HG03095 (cell line): ENCODE measurements around the gene AQP12A.

Source experiments
- ATAC-seq: cut with Tn5 transposase; IDR thresholded peaks from one replicate; pipeline ENCODE4 v1.9.1; 2021; ENCODE audit warnings: moderate library complexity; ENCODE audit not compliant: unreplicated experiment

The AQP12A gene

DNA sequence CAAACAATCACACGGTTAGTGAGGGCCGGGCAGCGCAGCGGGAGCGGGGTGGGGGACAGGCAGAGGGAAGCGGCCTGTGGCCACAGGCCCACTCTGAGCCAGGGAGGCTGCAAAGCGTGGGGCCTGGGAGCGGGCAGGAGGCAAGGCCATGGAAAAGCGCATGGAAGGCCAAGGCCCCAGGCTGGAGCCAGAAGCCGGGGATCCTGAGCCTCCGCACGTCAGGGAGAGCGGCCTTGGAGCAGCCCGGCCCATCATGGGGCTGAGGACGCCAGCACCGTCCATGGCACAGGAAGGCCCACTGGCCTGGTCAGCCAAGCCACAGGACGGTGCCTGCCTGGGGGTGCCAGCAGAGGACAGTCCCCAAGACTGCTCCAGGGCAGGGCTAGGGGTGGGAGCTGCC is 43.1 kb downstream of the AQP12A start:
- ATAC-seq, result no peak

DNA sequence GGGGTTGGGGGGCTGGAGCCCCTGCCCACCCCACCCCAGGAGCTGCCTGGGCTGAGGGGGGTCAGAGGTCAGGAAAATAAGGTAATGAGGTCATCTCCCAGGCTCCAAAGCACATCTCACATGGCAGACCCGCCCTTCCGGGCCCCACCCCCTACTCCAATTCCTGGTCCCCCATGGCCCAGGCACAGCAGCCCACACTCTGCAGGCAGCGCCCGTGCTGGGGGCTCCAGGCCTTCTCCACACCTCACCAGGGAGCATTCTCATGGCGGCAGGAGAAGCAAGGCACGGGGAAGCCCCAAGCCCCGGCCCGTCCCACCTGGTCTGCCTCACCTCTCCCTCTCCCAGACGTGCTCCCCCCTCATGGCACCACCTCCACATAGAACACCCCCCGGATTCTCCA is 43.8 kb downstream of the AQP12A start:
- ATAC-seq, result no peak

DNA sequence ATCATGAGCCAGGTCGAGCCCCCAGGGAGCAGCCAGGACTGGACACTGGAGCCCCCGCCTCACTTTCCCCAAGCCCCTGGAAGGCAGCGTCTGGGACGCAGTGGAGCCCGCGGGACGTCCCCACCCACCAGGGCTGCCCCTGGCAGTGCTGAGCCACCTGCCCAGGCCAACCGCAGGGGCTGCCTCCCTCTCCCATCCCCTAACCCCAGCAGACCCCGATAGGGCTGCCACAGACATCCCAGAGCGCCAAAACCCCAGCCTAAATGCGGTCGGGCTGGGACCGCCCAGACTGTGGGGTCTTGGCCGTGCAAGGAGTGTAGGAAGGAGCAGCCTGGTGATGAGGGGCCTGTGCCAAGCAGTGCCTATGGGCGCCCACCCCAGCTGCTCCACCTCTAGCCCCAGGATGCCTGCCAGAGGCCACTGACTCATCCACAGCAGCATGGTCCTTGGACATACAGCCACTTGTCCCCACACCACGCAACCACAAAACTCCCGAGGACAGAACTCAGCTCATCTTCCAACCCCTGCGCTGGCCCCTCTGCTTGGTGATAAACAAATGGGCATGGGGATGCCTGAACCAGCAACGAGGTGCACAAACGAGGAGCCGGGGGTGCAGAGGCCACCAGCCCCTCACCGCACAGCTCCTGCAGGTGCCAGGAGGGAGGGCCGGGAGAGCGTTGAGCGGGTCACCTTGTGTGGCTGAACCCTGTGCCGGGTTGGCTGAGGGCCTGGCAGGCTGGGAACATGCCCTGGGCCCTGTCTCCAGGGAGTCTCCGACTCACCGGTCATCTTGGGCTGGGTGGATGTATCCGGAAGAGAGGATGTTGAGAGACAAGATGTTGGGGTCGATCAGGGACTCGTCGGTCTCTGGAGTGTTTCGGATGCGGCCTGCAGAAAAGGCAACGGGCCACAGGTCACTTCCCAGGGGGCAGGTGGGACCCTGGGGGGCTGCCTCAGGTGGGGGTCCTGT is 44.9 kb downstream of the AQP12A start:
- ATAC-seq, result no peak

DNA sequence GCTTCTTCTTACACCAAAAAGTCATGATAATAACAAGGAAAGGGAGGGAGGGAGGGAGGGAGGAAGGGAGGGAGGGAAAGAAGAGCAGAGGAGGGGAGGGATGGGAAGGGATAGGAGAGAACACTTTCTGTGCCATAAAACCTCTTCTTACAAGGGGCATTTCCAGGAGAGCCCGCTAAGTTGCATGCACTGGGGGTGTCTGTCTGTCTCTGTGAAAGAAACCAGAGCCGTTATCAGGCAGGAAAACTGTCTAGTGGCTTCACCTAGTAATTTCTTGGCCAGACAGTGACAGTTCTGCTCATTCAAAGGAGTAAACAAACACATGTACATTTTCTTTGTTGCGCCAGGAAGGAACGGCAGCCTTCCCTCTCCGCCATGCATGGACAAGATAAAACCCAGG is 45.8 kb downstream of the AQP12A start:
- no peak for ATAC-seq

DNA sequence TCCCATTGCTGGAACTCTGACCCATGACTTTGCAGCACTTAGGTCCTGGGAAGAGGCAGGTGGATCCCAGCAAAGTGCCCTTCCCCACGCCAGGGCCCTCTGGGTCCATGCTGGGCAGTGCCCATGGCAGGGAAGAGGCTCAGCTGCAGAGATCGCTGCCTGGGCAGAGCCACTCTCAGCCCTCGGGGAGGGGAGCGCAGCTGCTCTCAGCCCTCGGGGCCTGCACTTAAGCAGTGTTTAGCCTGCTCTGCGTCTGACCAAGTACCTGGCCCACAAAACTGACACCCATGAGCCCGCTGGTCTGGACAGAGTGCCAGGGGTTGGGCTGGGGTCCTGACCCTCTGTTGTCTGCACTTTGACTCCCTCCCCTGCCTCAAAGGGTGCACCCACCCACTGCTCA is 46.3 kb downstream of the AQP12A start:
- ATAC-seq, result no peak

DNA sequence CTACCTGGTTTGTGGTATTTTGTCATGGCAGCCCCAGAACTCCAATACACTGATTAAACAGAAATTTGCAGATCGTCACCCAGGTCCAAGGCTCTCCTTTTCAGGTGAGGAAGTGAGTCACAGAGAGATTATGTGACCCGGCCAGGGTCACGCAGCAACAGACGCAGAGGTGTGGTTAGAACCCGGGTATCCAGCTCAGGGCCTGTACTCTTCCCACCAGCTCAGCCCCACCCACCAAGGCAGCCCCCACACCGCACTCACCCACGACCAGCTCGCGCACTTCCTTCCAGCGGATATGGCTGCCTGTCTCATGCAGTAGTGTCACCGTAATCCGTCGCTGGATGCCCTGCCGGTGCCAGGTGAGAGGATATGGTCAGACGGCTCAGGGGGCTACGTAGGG is 48.1 kb downstream of the AQP12A start:
- ATAC-seq, result no peak

DNA sequence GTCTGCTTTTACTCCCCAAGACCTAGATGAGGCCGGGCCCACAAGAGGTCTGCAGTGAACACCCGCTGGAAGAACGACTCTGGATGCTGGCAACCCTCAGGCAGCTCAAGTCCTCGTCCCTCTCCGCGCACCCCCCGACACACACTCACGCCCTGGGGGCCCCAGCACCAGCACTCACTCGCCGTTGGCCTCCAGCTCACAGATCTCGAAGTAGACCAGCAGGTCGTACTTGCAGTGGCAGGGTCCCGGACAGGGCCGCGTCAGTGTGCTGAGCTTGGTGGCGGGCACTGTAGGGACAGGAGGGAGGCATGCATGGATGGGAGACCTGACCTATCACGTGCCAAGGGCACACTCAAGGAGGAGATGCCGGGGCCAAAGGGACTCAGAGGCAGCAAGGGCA is 49.4 kb downstream of the AQP12A start:
- ATAC-seq, result no peak

DNA sequence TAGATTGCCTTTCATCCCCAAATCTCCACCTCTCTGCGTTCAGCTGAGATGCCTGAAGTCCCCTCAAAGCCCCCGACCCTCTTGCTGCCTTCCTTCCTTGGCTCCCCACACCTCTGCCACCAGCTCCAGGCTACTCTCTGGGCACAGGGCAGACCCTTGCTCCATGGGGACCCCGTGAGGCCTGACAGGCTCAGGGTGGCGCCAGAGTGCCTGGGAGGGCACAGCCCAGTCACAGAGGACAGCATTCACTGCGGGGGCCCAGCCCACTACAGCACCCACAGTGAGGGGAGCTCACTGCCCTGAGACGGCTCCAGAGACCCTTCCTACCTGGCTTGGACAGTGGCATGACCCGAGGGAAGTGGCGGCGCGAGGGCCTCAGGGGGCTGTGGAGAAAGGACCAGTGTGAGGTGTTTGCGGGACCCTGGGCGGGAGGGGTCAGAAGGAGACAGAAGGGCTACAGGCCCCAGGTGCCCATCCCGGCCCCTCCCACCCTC is 51.0 kb downstream of the AQP12A start:
- ATAC-seq, result no peak

DNA sequence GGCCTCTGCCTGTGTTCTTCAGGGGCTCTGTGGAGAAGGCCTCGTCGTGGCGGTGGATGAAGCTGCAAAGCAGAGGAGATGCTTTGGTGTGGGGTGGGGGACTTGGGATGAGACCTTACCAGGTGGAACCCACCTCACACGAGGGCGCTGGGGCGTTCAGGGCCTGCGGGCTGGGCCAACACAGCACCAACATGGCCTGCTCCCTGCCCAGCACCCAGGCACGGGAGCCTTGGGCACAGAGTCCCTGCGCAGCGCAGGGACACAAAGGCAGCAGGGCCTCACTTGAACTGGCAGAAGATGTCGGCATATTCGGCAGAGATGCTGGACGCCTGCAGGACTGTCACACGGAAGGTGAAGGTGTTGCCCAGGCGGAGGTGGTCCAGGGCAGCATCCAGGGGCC is 53.8 kb downstream of the AQP12A start:
- no peak for ATAC-seq

DNA sequence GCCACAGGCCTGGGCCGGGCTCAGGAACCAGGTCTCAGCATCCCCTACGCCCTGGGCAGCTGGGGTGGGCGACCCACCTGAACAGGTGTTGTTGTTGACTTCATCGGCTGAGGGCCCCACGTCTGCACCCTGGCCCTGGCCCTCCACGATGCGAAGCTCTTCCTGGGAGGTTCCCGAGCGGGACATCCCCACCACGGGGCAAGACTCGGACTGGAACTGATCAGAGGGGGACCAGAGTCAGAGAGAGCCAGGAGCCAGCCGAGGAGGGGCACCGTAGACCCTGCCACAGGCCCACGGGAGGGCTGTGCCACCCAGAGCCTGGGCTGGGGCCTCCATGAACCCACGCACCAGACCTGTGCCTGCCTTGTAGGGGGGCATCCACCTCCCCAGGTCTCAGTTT is 54.3 kb downstream of the AQP12A start:
- ATAC-seq, result no peak

DNA sequence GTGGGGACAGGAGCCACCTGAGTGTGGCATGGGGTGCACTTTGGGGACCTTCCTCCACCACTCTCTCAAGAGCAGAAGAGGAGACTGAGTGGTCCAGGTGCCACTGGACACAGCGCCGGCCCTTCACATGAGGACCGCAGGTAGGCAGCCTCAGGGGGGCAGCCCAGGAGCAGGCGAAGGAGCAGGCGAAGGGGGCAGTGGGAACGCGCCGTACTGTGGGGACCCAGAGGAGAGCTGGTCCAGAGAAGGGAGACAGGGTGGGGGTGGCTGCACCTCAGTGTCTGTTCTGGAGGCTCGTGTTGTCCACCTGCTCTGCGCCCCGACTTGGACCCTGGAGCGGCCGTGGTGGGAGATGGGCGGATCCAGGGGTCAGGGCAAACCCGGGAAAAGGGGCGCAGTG is 55.0 kb downstream of the AQP12A start:
- ATAC-seq, result no peak

DNA sequence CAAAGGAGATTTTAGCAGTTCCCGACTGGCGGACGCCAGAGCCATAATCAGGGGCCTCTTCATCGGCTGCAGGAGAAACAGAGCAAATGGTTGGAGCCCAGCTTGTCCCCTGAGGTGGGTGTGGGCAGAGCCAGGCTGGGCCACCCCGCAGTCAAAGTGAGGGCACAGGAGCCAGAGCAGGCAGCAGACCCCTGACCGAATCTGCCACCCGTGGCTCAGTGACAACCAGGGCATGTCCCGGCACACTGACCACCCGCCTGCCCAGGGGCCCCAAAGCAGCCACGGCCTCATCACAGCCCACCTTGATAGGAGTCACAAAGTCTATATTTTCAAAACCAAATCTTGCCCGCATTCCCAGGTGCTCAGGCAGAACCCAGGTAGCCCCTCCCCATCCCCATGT is 55.6 kb downstream of the AQP12A start:
- ATAC-seq, result no peak
